A673 (cell line): Measurements from ENCODE around the gene CYYR1. TPM values are rescaled to one million over a fixed set of nuclear protein-coding genes. Genes with fewer than 3 reads are reported as not detected.

Experiments used
- BruUV-seq: library from RNA; stranded (reverse); fragments of 400-500 nt; replicated peaks from 2 replicates; lab custom pipeline; 2021; lab: Mats Ljungman, UMichigan
- CTCF ChIA-PET: fragments of 300-600 bp; sonication (Branson Sonifier 250); formaldehyde crosslinking; loops from one replicate; lab custom pipeline; 2022; ENCODE audit warnings: antibody characterized with exemption; lab: Charles Lee
- POLR2A ChIA-PET: fragments of 300-600 bp; sonication (Branson Sonifier 250); formaldehyde crosslinking; loops from one replicate; lab custom pipeline; 2022; ENCODE audit warnings: antibody characterized with exemption; ENCODE audit not compliant: low non-redundant PET; lab: Charles Lee
- DNase-seq: peaks from one replicate; pipeline ENCODE4 v3.0.0-alpha.2; 2015; ENCODE audit warnings: low spot score
- H3K27ac ChIP-seq: fragments of 200-600 bp; sonication (generic); 2 replicates; pipeline ENCODE4 v1.5.1; 2016; ENCODE audit warnings: mixed run types, low read depth, mild to moderate bottlenecking, mixed read lengths, antibody characterized with exemption, low read length; ENCODE audit not compliant: poor library complexity, severe bottlenecking
- H3K27me3 ChIP-seq: fragments of 200-600 bp; sonication (generic); replicated peaks from 2 replicates; pipeline ENCODE4 v1.6.1; 2017; ENCODE audit warnings: mixed run types, low read depth, mild to moderate bottlenecking, mixed read lengths, antibody characterized with exemption, low read length; ENCODE audit not compliant: insufficient read depth, poor library complexity
- H3K36me3 ChIP-seq: fragments of 200-600 bp; sonication (generic); 2 replicates; pipeline ENCODE4 v1.6.1; 2016; ENCODE audit warnings: mixed run types, mild to moderate bottlenecking, mixed read lengths, antibody characterized with exemption, low read length; ENCODE audit not compliant: insufficient read depth, poor library complexity, severe bottlenecking
- H3K4me1 ChIP-seq: fragments of 200-600 bp; sonication (generic); 2 replicates; pipeline ENCODE4 v1.6.1; 2017; ENCODE audit warnings: mixed run types, mild to moderate bottlenecking, mixed read lengths, antibody characterized with exemption, low read length; ENCODE audit not compliant: insufficient read depth, poor library complexity, severe bottlenecking
- H3K4me3 ChIP-seq: fragments of 200-600 bp; sonication (generic); 2 replicates; pipeline ENCODE4 v1.5.1; 2016; ENCODE audit warnings: low read depth, mixed run types, mild to moderate bottlenecking, mixed read lengths, low read length; ENCODE audit not compliant: poor library complexity, severe bottlenecking
- H3K9me3 ChIP-seq: fragments of 200-600 bp; sonication (generic); 2 replicates; pipeline ENCODE4 v1.6.1; 2016; ENCODE audit warnings: mixed run types, low read depth, mild to moderate bottlenecking, mixed read lengths, antibody characterized with exemption, low read length; ENCODE audit not compliant: poor library complexity, severe bottlenecking
- EZH2 ChIP-seq: fragments of 200-600 bp; sonication (generic); IDR thresholded peaks from 2 replicates; pipeline ENCODE4 v1.6.1; 2017; ENCODE audit warnings: borderline replicate concordance, low read depth, mild to moderate bottlenecking, mixed read lengths, antibody characterized with exemption, low read length; ENCODE audit not compliant: poor library complexity, severe bottlenecking
- intact Hi-C: fragments of 100-400 bp; cut with micrococcal nuclease; formaldehyde crosslinking; loops from one replicate; pipeline ENCODE4 v1.10.0; 2022; ENCODE audit not compliant: unreplicated experiment
- total RNA-seq: library from RNA; stranded (reverse); gene quantifications from 2 replicates; pipeline ENCODE4 v1.2.3, GENCODE V29; 2021
- TF ChIP-seq, protein P1 (sequence below): fragments of 300-800, 200-600 bp; sonication (generic); conservative IDR thresholded peaks from 2 replicates; pipeline ENCODE4 v1.5.1; 2017; ENCODE audit warnings: low read depth, mild to moderate bottlenecking, antibody characterized with exemption, low read length, moderate library complexity, mixed read lengths

Gene CYYR1
- total RNA-seq, 1 experiment from 2014 or later: 96.4 TPM

DNA sequence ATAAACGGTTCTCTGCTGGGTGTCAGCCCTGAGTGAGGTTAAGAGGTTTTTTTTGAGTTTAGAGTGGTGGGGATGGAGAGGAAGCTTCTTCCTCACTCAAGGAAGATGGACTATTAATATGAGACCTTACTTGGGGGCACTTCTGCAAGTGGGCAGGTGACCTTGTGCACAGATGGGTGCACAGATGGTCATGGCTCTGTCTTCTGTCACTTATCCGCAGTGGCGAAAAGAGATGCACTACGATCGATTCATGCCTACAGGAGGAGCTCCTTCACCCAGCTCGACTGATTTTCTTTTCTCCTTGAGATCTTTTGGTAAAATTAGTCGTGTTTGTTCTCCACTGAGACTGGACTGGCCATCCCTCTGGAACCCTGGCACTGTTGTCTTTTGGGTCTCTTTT is 22.9 kb upstream of the CYYR1 start:
- Histone ChIP-seq H3K27me3 (no peaks in the 10 kb centered on the region), H3K9me3 (no peaks in the 10 kb centered on the region), H3K27ac (no peak overlapping the region), H3K4me1 (no peaks in the 10 kb centered on the region), H3K36me3 (no peaks in the 10 kb centered on the region), H3K4me3 (no peak overlapping the region)
- no peak for DNase-seq
- TF ChIP-seq, protein P1, sequence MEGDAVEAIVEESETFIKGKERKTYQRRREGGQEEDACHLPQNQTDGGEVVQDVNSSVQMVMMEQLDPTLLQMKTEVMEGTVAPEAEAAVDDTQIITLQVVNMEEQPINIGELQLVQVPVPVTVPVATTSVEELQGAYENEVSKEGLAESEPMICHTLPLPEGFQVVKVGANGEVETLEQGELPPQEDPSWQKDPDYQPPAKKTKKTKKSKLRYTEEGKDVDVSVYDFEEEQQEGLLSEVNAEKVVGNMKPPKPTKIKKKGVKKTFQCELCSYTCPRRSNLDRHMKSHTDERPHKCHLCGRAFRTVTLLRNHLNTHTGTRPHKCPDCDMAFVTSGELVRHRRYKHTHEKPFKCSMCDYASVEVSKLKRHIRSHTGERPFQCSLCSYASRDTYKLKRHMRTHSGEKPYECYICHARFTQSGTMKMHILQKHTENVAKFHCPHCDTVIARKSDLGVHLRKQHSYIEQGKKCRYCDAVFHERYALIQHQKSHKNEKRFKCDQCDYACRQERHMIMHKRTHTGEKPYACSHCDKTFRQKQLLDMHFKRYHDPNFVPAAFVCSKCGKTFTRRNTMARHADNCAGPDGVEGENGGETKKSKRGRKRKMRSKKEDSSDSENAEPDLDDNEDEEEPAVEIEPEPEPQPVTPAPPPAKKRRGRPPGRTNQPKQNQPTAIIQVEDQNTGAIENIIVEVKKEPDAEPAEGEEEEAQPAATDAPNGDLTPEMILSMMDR: no peak
- no peak for TF ChIP-seq EZH2
- no TSS peak for BruUV-seq
- intact Hi-C loops: no loop called here
- ChIA-PET CTCF (no interaction called here), POLR2A (no interaction called here)

DNA sequence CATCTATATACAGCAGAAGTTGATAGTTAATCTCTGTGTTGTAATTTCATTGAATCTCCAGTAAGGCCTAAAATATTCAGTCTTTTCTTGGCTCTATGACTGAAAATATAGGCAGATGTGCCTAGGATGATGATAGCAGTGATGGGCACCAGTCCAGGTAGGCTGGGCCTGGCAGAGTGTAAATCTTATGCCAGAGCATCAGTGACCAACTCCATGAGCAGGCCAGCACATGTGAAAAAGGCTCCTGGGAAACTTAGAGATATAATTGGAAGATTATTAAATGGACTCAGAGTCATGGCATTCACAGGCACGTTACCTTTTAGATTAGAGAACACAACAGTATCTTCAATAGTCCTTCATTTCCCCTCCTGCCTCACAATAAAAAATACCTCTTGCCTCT is 20.7 kb upstream of the CYYR1 start:
- H3K27ac ChIP-seq: no peak overlapping the region
- TF ChIP-seq, protein P1: no peak
- TF ChIP-seq EZH2: no peak
- ChIA-PET CTCF (no interaction called here), POLR2A (no interaction called here)
- DNase-seq: no peak
- no peaks in the 10 kb centered on the region for H3K36me3 ChIP-seq
- no peaks in the 10 kb centered on the region for H3K27me3 ChIP-seq
- H3K4me1 ChIP-seq: peaks cover 2% of the 10 kb centered on the region
- intact Hi-C loops: no loop called here
- no TSS peak for BruUV-seq
- no peak overlapping the region for H3K4me3 ChIP-seq
- no peaks in the 10 kb centered on the region for H3K9me3 ChIP-seq

GRCh38 chr21:26591543-26591942 is 18.5 kb upstream of the CYYR1 start:
- H3K27me3 ChIP-seq: no peaks in the 10 kb centered on the region
- ChIA-PET CTCF (no interaction called here), POLR2A (no interaction called here)
- intact Hi-C loops: no loop called here
- no peak overlapping the region for H3K4me3 ChIP-seq
- TF ChIP-seq, protein P1: no peak
- TF ChIP-seq EZH2: no peak
- no peaks in the 10 kb centered on the region for H3K9me3 ChIP-seq
- H3K36me3 ChIP-seq: no peaks in the 10 kb centered on the region
- BruUV-seq: no TSS peak
- no peak overlapping the region for H3K27ac ChIP-seq
- no peak for DNase-seq
- H3K4me1 ChIP-seq: peaks cover 12% of the 10 kb centered on the region
